Cardiac septum (tissue), 1 donor: ENCODE data around the gene SEPSECS. TPM values are rescaled to one million over a fixed set of nuclear protein-coding genes. Genes with fewer than 3 reads are reported as not detected.

Source experiments
- DNase-seq: peaks from one replicate; pipeline ENCODE4 v3.0.0-alpha.2; 2020; ENCODE audit warnings: low spot score
- intact Hi-C: fragments of 100-400 bp; cut with DNase I; formaldehyde crosslinking; loops from one replicate; pipeline ENCODE4 v1.14.0; 2022
- long read RNA-seq: library from polyadenylated mRNA; unstranded; transcript quantifications from one replicate; pipeline ENCODE4 v2.0.0, GENCODE V29; 2021
- total RNA-seq: library from RNA; stranded (reverse); fragmentation: NEBNext Ultra II Directional; extraction: Animal tissue kit (Norgen Biotek cat#: 25700); gene quantifications from one replicate; pipeline ENCODE4 v1.2.1, GENCODE V29; 2021
- donor health status: DM: no; HTN: no; CAD: no.

Gene SEPSECS
- 6.6 TPM for total RNA-seq
- long read RNA-seq, full-length matches to known transcripts, result 5 of 7 reads
- long read RNA-seq, partial matches to known transcripts, result 2 of 7 reads
- long read RNA-seq, other reads (novel, unspliced or antisense), result 0 of 7 reads

GRCh38 chr4:25159837-25160713 lies at the start of gene SEPSECS:
Gene SEPSECS, minus strand, starts transcription at chr4:25160449. Its CDS starts 80 bp downstream, at chr4:25160369.
- intact Hi-C loops, result loop anchor here (1.0 to 2.0 kb wide), 2 partner anchors 13 to 153 kb away; partner anchors contain the start of gene ZCCHC4
- peak; percentile 98 for DNase-seq

DNA sequence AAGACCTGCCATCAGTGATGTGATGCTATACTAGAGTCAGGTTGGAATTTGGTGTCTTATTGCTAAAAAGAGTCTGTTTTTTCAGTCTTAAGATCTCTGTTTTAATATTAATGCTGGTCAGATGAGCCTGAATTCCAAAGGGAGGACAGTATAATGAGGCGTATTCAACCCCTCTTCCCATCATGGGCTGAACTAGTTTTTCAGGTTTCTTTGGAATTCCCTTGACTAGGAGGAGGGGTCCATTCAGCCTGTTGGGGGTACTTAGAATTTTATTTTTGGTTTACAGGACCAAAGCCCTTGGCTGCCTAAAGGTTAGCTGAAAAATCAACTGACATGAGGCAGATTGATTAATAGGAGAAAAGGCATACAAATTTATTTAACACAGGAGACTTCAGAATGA lies 49.5 kb upstream of the SEPSECS start:
- intact Hi-C loops, result no loop called here
- DNase-seq, result no peak

DNA sequence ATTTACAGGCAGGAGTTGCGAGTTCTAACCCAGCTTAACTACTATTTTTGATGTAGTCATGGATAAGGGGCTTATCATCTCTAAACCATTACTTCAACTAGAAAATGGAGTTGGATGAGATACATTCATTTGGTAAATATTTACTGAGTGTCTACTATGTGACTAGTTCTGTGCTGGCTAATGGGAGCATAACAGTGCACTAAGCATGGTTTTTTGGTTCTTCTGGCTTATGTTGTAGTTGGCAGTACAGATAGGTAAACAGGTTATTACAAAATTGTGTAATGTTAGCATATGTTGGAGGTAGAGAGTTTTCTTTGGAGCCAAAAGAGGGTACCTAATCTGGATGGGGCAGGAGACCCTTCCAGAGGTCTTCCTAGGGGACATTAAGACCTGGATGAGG lies 47.7 kb upstream of the SEPSECS start:
- DNase-seq, result no peak
- intact Hi-C loops, result no loop called here

- intact Hi-C loops, result no loop called here
- DNase-seq, result no peak
Observed at GRCh38 chr4:25198713-25199112, 38.5 kb upstream of the SEPSECS start.

- intact Hi-C loops, result no loop called here
- DNase-seq, result no peak
Observed at GRCh38 chr4:25190407-25190806, 30.2 kb upstream of the SEPSECS start.

DNA sequence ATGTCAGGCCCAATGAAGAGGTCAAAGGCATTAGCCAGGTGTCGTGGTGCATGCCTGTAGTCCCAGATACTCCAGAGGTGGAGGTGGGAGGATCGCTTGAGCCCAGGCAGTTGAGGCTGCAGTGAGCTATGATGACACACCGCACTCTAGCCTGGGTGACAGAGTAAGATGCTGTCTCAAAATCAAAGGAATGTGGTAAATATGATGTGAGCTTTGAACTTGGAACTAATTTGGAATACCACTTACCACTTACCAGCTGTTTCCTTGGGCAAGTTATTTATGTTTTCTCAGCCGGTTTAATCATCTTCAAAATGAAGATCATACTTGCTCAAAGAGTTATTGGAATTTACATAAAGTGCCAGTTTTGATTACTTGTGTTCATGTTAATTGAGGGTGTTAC lies 23.8 kb upstream of the SEPSECS start:
- intact Hi-C loops, result no loop called here

GRCh38 chr4:25182937-25183336 lies 22.7 kb upstream of the SEPSECS start:
- DNase-seq, result no peak
- intact Hi-C loops, result no loop called here

More for the DNA sequence above, 23.8 kb upstream of the SEPSECS start:
- DNase-seq, result no peak

GRCh38 chr4:25180524-25181131 lies 20.4 kb upstream of the SEPSECS start:
- intact Hi-C loops, result no loop called here
- DNase-seq, result no peak

DNA sequence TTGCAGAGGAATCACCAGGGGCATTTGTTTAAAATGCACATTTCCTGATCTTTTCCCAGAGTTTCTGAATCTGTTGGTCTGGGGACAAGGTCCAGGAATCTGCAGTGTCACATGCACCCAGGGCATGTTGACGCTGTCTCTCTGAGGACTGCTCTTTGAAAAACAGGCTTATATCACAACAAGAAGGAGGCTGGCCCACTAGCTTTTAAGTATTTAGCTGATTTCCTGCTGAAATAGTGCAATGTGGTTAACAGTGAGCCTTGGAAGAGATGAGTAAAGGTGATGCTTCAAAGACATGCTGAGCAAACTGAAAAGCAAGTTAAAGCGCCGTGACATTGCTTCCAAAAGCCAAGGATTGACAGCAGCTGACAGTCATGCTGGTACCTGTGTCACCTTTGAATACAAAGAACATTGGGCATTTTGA lies 18.6 kb upstream of the SEPSECS start:
- DNase-seq, result no peak
- intact Hi-C loops, result no loop called here

DNA sequence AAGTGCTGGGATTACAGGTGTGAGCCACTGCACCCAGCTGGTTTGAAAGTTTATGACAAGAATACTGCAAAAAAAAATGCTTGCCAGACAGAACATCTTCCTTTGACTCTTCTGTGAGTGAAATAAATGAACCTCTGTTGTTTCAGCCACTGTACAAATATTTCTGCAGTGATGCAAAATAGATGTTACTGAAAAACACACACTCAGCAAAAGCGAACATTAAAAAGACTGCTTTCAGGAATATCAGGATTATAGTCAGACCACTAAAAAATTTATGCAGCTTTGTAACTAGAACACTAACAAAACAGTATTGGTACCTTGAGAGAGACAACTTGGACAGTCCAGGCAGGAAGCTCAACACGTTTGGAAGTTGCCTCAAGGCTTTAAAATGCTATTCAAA lies 16.9 kb upstream of the SEPSECS start:
- no peak for DNase-seq
- intact Hi-C loops, result no loop called here

DNA sequence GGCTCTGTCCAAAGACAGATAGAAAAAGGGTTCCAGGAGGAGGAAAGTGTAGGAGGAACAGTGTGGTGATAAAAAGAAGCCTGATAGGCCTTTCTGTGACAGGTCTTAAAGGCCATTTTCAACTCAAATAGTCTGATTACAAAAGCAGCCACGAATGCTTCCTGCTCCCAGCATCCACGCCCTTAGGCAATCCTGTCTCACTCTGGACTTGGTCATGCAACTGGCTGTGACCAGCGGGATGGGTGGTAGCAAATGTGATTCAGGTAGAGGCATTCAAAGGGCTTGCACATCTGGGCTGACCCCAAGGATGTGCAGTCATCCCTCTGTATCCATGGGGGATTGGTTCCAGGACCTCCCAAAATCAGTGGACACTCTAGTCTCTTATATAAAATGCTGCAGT lies 14.4 kb upstream of the SEPSECS start:
- intact Hi-C loops, result no loop called here
- no peak for DNase-seq

GRCh38 chr4:25172961-25173915 lies 13.0 kb upstream of the SEPSECS start:
- intact Hi-C loops, result loop anchor here (1.0 kb wide), 1 partner anchor 13 kb away; the partner anchor contains the start of gene SEPSECS
- no peak for DNase-seq

- DNase-seq, result no peak
- intact Hi-C loops, result no loop called here
Observed at GRCh38 chr4:25171201-25171865, 11.1 kb upstream of the SEPSECS start.

- DNase-seq, result no peak
- intact Hi-C loops, result no loop called here
Observed at GRCh38 chr4:25169446-25169845, 9.2 kb upstream of the SEPSECS start.

- intact Hi-C loops, result no loop called here
Observed at GRCh38 chr4:25165916-25166315, 5.7 kb upstream of the SEPSECS start.

GRCh38 chr4:25163196-25163595 lies 2.9 kb upstream of the SEPSECS start:
- no peak for DNase-seq
- intact Hi-C loops, result no loop called here

More at GRCh38 chr4:25165916-25166315, 5.7 kb upstream of the SEPSECS start:
- no peak for DNase-seq

DNA sequence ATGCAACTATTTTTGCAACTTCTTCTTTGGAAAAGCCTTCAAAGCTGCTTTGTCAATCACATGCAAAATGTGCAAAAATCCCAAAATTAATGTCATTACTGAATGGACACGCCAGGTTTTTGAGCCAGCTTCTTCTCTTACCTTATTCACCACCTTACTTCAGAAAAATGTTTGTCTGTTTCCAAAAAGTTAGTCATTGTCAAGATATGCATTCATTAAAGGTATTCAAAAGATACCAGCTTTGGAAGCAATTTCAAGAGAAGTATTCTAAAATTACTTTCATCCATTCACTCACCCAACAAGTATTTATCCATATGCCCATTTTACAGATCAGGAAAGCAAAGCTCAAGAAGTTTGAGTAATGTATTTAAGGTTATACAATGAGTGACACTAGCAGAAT lies 2.3 kb upstream of the SEPSECS start:
- no peak for DNase-seq
- intact Hi-C loops, result no loop called here

DNA sequence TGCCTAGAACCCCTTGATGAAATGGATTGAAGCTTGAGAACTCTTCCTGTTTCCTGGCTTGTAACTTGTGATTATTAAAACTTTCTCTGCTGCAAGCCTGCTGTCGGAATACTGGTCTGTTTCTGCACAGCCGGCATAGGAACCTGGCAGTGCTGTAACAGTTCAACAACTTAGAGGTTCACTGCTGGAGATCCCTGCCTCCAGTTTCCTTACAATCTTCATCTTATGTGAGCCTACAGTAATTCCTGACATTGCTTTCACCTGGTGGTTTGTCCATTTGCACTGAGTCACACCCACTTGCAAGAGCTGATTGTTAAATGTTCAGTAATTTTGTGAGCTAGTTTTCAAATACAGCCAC lies 1.3 kb upstream of the SEPSECS start:
- intact Hi-C loops, result loop anchor here (1.0 to 2.0 kb wide), 2 partner anchors 73 to 151 kb away; partner anchors contain the start of genes PI4K2B and ZCCHC4
- no peak for DNase-seq
